ENCODE measurements around the gene MGA.

DNA sequence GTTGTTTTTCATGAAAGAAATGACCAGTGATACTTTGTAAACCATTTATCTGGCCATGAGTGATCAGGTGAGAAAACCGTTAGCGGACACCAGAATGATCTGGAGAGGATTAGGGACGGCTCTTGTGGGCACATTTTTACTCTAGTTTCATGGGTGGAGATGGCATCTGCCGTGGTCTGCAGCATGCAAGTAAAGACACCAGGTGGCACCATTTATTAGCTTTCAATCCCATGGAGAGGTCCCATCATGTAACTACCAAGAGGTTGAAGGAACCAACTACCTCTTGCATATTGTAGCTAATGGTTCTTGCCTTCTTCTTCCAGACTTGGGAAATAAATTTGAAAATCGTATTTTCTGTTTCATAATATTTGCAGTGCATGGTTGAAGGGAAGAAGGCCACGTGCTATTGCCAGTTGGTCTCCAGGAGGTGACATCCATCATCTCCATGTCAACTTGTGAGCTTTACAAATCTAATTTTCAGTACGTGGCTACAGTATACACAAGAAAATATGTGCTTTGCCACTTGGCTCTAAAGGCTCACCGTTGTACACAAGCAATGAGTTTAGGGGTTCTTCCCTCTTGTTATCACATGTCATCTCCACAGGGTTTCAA lies 112.6 kb downstream of the MGA start:
- TF ChIP-seq, protein P1, sequence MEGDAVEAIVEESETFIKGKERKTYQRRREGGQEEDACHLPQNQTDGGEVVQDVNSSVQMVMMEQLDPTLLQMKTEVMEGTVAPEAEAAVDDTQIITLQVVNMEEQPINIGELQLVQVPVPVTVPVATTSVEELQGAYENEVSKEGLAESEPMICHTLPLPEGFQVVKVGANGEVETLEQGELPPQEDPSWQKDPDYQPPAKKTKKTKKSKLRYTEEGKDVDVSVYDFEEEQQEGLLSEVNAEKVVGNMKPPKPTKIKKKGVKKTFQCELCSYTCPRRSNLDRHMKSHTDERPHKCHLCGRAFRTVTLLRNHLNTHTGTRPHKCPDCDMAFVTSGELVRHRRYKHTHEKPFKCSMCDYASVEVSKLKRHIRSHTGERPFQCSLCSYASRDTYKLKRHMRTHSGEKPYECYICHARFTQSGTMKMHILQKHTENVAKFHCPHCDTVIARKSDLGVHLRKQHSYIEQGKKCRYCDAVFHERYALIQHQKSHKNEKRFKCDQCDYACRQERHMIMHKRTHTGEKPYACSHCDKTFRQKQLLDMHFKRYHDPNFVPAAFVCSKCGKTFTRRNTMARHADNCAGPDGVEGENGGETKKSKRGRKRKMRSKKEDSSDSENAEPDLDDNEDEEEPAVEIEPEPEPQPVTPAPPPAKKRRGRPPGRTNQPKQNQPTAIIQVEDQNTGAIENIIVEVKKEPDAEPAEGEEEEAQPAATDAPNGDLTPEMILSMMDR (IDR thresholded peaks at IDR 0.05) = peak in 5 of 7 experiments; percentile 72 to 91 (median 74)
- TF ChIP-seq EP300 (IDR thresholded peaks at IDR 0.05) (no peak), POLR2A (IDR thresholded peaks at IDR 0.05) (no peak), POLR2AphosphoS5 (IDR thresholded peaks at IDR 0.05) (peak in 1 of 3 donors; percentile 53)

Data from stomach (tissue), 4 donors.